ENCODE measurements around the gene CEP70. TPM values are rescaled to one million over a fixed set of nuclear protein-coding genes. Genes with fewer than 3 reads are reported as not detected.
"Not testable (repeated sequence)": the region's sequence is repeated elsewhere in the genome, so short reads cannot be mapped to it uniquely, and the experiment has no call there.

The CEP70 gene
- total RNA-seq, 1 donor from 2014 or later, result 6.5 TPM

DNA sequence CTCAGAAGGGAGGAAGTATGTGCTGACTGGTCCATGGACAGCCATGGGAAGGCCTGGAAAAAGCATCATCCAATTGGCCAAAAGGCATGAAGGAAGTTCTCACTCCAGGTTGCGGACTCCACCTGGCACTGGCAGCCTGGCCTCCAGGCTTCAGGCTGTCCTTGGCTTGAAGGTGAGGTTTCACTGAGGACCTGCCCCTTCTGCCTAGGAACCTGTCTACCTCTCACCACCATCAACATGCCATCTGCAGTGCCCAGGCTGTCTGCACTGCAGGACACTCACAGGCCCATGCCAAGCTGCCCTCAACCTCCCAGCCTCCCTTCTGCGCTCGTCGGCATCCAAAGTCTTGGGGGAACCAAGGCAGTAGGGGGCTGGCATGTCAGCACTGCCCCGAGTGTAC is 51.1 kb downstream of the CEP70 start:
- no peaks in the 10 kb centered on the region for H3K36me3 ChIP-seq (ENCODE audit: insufficient read depth, low read length)
- H3K27me3 ChIP-seq (ENCODE audit: insufficient read depth, low read length), result no peaks in the 10 kb centered on the region
- no peak for FAIRE-seq
- no peak overlapping the region for H3K9ac ChIP-seq (ENCODE audit: low read length)
- H3K4me1 Mint-ChIP-seq (ENCODE audit: low read depth, unreplicated experiment), result no peaks in the 10 kb centered on the region
- H3K4me1 ChIP-seq (ENCODE audit: insufficient read depth, low read length), result no peaks in the 10 kb centered on the region
- no peak for DNase-seq (ENCODE audit: low read depth)
- no peak overlapping the region for H3K4me3 Mint-ChIP-seq (ENCODE audit: unreplicated experiment)
- H3K4me3 ChIP-seq (ENCODE audit: insufficient read depth, low read depth, low read length), result no peak overlapping the region
- no peaks in the 10 kb centered on the region for H3K79me2 ChIP-seq (ENCODE audit: insufficient read depth, low read length)
- TF ChIP-seq EZH2 (IDR thresholded peaks at IDR 0.05; ENCODE audit: insufficient read depth, low read length) (no peak), CTCF (IDR thresholded peaks at IDR 0.05; ENCODE audit: insufficient read depth, low read depth, low read length) (no peak)
- H3K27me3 Mint-ChIP-seq (ENCODE audit: low read depth, unreplicated experiment), result no peaks in the 10 kb centered on the region
- no peaks in the 10 kb centered on the region for H3K9me3 ChIP-seq (ENCODE audit: insufficient read depth, low read depth, low read length)
- no peak overlapping the region for H3K27ac Mint-ChIP-seq (ENCODE audit: unreplicated experiment)
- H2AFZ ChIP-seq (ENCODE audit: low read depth, low read length), result no peak overlapping the region
- H4K20me1 ChIP-seq (ENCODE audit: insufficient read depth, low read length), result no peaks in the 10 kb centered on the region
- H3K27ac ChIP-seq (ENCODE audit: low read depth, low read length), result no peak overlapping the region
- peaks cover 48% of the 10 kb centered on the region for H3K36me3 Mint-ChIP-seq (ENCODE audit: low read depth, unreplicated experiment)
- H3K4me2 ChIP-seq (ENCODE audit: low read length), result no peak overlapping the region
- peaks cover 36% of the 10 kb centered on the region for H3K9me3 Mint-ChIP-seq (ENCODE audit: unreplicated experiment)

DNA sequence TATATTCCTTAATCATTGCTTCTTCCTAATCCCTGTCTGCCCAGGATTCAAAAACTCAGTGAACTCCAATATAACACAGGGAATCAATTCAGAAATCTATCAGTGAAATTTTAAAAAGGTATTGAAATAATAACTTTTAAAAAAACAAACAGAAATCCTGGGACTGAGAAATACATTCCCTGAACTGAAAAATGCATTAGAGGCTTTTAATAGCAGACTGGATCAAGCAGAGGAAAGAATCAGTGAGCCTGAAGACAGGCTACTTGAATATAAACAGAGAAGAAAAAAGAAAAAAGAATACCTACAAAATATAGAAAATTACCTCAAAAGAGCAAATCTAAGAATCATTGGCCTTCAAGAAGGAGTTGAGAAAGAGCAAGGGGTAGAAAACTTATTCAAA is 54.7 kb downstream of the CEP70 start:
- FAIRE-seq (no peak), DNase-seq (ENCODE audit: low read depth) (no peak)
- no peaks in the 10 kb centered on the region for H3K27me3 ChIP-seq (ENCODE audit: insufficient read depth, low read length)
- no peaks in the 10 kb centered on the region for H3K79me2 ChIP-seq (ENCODE audit: insufficient read depth, low read length)
- no peak overlapping the region for H3K4me3 ChIP-seq (ENCODE audit: insufficient read depth, low read depth, low read length)
- no peak overlapping the region for H3K9ac ChIP-seq (ENCODE audit: low read length)
- Mint-ChIP-seq H3K27ac (ENCODE audit: unreplicated experiment) (no peak overlapping the region), H3K4me3 (ENCODE audit: unreplicated experiment) (no peak overlapping the region), H3K36me3 (ENCODE audit: low read depth, unreplicated experiment) (peaks cover 36% of the 10 kb centered on the region), H3K4me1 (ENCODE audit: low read depth, unreplicated experiment) (no peaks in the 10 kb centered on the region), H3K9me3 (ENCODE audit: unreplicated experiment) (peaks cover 23% of the 10 kb centered on the region), H3K27me3 (ENCODE audit: low read depth, unreplicated experiment) (no peaks in the 10 kb centered on the region)
- no peaks in the 10 kb centered on the region for H4K20me1 ChIP-seq (ENCODE audit: insufficient read depth, low read length)
- no peak overlapping the region for H3K27ac ChIP-seq (ENCODE audit: low read depth, low read length)
- no peaks in the 10 kb centered on the region for H3K4me1 ChIP-seq (ENCODE audit: insufficient read depth, low read length)
- no peaks in the 10 kb centered on the region for H3K9me3 ChIP-seq (ENCODE audit: insufficient read depth, low read depth, low read length)
- no peaks in the 10 kb centered on the region for H3K36me3 ChIP-seq (ENCODE audit: insufficient read depth, low read length)
- H3K4me2 ChIP-seq (ENCODE audit: low read length), result no peak overlapping the region
- TF ChIP-seq CTCF (IDR thresholded peaks at IDR 0.05; ENCODE audit: insufficient read depth, low read depth, low read length), result no peak
- no peak for TF ChIP-seq EZH2 (IDR thresholded peaks at IDR 0.05; ENCODE audit: insufficient read depth, low read length)
- H2AFZ ChIP-seq (ENCODE audit: low read depth, low read length), result no peak overlapping the region

DNA sequence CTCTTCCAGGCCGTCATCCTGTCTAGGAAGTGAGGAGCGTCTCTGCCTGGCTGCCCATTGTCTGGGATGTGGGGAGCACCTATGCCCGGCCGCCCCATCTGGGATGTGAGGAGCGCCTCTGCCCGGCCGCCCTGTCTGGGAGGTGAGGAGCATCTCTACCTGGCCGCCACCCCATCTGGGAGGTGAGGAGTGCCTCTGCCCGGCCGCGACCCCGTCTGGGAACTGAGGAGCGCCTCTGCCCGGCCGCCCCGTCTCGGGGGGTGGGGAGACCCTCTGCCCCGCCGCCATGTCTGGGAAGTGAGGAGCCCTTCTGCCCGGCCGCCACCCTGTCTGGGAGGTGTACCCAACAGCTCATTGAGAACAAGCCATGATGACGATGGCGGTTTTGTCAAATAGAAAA is 72.6 kb downstream of the CEP70 start:
- not testable (repeated sequence) for H3K4me3 ChIP-seq (ENCODE audit: insufficient read depth, low read depth, low read length); H4K20me1 ChIP-seq (ENCODE audit: insufficient read depth, low read length); H3K27me3 ChIP-seq (ENCODE audit: insufficient read depth, low read length); DNase-seq (ENCODE audit: low read depth); H3K9ac ChIP-seq (ENCODE audit: low read length); FAIRE-seq; H3K4me1 ChIP-seq (ENCODE audit: insufficient read depth, low read length); H3K36me3 ChIP-seq (ENCODE audit: insufficient read depth, low read length); H3K27ac Mint-ChIP-seq (ENCODE audit: unreplicated experiment); H3K27me3 Mint-ChIP-seq (ENCODE audit: low read depth, unreplicated experiment); H3K4me2 ChIP-seq (ENCODE audit: low read length); H2AFZ ChIP-seq (ENCODE audit: low read depth, low read length); H3K4me3 Mint-ChIP-seq (ENCODE audit: unreplicated experiment); H3K79me2 ChIP-seq (ENCODE audit: insufficient read depth, low read length); H3K9me3 ChIP-seq (ENCODE audit: insufficient read depth, low read depth, low read length); H3K4me1 Mint-ChIP-seq (ENCODE audit: low read depth, unreplicated experiment); H3K27ac ChIP-seq (ENCODE audit: low read depth, low read length)
- Mint-ChIP-seq H3K9me3 (ENCODE audit: unreplicated experiment) (peaks cover 12% of the 10 kb centered on the region), H3K36me3 (ENCODE audit: low read depth, unreplicated experiment) (peaks cover 33% of the 10 kb centered on the region)
